GM23248 (cell line): Measurements from ENCODE around the gene GLRX.
"Not testable (repeated sequence)": the region's sequence is repeated elsewhere in the genome, so short reads cannot be mapped to it uniquely, and the experiment has no call there.

Experiments used
- EZH2 ChIP-seq: fragments of 200-600 bp; sonication (generic); IDR thresholded peaks from 2 replicates; pipeline ENCODE4 v1.6.1; 2018; ENCODE audit warnings: antibody characterized with exemption, mild to moderate bottlenecking; ENCODE audit not compliant: insufficient read depth, poor library complexity, severe bottlenecking
- EZH2phosphoT487 ChIP-seq: fragments of 200-600 bp; sonication (generic); IDR thresholded peaks from 2 replicates; pipeline ENCODE4 v1.6.1; 2018; ENCODE audit warnings: antibody characterized with exemption, moderate library complexity, mild to moderate bottlenecking, low read depth; ENCODE audit not compliant: insufficient read depth

- TF ChIP-seq EZH2, EZH2phosphoT487: not testable (repeated sequence)
These were observed 11.5 kb downstream of the GLRX start for GRCh38 chr5:95811126-95811423.
